ENCODE results near the gene TMEM200B. TPM values are rescaled to one million over a fixed set of nuclear protein-coding genes. Genes with fewer than 3 reads are reported as not detected.

TMEM200B gene
- total RNA-seq, 2 experiments from 2014 or later = not detected

DNA sequence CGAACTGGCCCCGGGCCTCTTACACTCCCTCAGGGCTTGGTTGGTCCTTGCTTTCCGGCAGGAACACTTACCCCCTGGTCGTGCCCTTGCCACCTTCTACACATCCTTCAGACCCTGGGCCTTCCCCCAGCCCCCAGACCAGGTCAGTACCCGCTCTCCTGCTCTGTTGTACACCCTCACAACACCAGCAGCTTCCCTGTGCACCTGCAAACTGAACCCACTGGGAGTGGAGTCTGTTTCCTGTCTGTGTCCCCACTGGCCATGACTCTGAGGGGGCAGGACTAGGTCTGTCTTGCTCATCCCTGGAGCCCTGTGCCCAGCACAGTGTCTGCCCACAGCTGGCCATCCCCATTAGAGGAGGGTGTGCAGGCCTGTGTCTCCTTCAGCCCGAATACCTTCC lies 2.1 kb upstream of the TMEM200B start:
- POLR2A ChIA-PET = no interaction called here
- no peak for ATAC-seq (ENCODE audit: low read depth)
- H3K27me3 Mint-ChIP-seq = peaks cover 29% of the 10 kb centered on the region
- no peaks in the 10 kb centered on the region for H3K36me3 Mint-ChIP-seq
- H3K4me1 Mint-ChIP-seq = peaks cover 9% of the 10 kb centered on the region
- no peak overlapping the region for H3K27ac Mint-ChIP-seq
- DNase-seq = no peak
- H3K9me3 Mint-ChIP-seq = no peaks in the 10 kb centered on the region
- H3K4me3 Mint-ChIP-seq = peak overlapping the region; percentile 80

DNA sequence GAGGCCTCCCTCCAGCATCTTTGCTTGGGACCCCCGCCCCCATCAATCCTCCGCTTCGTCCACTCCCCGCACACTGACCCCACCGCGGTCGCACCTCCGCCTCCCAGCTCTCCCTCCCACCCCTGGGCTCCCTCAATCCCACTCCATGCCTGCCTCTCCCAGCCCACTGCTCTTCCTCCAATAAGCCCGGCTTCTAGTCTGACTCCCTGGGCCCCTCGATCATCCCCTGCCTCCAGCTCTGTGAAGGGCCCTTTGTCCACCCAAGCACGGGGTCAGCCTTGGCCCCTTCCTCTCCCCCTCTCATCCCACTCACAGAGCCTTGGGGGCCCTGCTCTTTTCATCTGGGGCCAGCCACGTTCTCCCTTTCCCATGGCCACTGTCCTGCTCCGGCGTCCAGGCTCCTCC lies 1.5 kb upstream of the TMEM200B start:
- peak overlapping the region; percentile 80 for H3K4me3 Mint-ChIP-seq
- H3K4me1 Mint-ChIP-seq = peaks cover 9% of the 10 kb centered on the region
- no peaks in the 10 kb centered on the region for H3K36me3 Mint-ChIP-seq
- no peak for DNase-seq
- H3K9me3 Mint-ChIP-seq = no peaks in the 10 kb centered on the region
- POLR2A ChIA-PET = interaction anchor here (0.8 kb wide), 1 partner anchor 77 kb away, joined by 3 read pairs; no protein-coding TSS in a partner anchor
- H3K27me3 Mint-ChIP-seq = peaks cover 30% of the 10 kb centered on the region
- no peak for ATAC-seq (ENCODE audit: low read depth)
- peak overlapping the region; percentile 25 for H3K27ac Mint-ChIP-seq

DNA sequence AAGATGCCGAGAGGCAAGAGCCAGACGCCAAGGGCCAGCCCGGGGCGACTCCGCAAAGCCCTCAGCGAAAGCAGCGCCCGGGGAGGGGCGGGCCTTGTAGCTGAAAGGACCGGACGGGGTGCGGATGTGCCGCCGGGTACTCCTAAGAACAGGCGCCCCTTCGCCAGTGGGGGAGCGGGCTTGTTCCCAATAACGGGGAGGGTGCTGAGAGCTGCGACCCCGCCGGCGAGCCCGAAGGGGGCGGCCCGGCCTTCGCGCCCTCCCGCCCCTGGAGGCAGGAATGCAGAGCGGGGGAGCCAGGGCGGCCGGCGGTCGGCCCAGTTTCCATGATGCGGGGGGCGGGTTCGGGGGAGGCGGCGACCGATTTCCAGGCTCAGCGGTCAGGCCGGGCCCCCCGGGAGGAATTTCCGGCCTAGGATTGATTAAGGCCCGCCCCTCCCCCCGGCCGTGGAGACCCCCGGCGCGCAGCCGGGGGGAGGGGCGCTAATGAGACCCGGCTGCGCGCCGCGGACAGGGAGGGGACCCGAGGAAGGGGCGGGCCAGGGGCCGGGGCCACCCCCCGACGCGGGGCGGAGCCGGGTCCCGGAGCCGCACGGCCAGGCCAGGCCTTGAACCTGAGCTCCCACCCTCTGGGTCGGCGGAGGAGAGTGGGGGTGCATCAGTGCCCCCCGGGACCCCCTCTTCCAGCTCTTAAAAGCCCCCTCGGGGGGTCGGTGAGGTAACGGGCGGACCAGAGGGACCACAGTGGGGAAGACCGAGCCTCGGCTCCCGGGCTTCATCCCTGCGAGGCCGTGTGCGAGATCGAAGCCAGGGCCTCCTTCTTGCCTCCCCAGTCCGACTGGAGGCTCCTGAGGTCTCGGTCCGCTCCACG lies 898 bp upstream of the TMEM200B start:
- ATAC-seq (ENCODE audit: low read depth) (peak; percentile 57), DNase-seq (peak; percentile 77)
- Mint-ChIP-seq H3K27me3 (peaks cover 30% of the 10 kb centered on the region), H3K27ac (no peak overlapping the region), H3K9me3 (no peaks in the 10 kb centered on the region), H3K4me1 (peaks cover 9% of the 10 kb centered on the region), H3K4me3 (peak overlapping the region; percentile 76), H3K36me3 (no peaks in the 10 kb centered on the region)
- POLR2A ChIA-PET = interaction anchor here (0.8 to 2.6 kb wide), 3 partner anchors 57 to 476 kb away, joined by 3 to 8 read pairs (median 5); partner anchors contain the start of gene SRSF4

DNA sequence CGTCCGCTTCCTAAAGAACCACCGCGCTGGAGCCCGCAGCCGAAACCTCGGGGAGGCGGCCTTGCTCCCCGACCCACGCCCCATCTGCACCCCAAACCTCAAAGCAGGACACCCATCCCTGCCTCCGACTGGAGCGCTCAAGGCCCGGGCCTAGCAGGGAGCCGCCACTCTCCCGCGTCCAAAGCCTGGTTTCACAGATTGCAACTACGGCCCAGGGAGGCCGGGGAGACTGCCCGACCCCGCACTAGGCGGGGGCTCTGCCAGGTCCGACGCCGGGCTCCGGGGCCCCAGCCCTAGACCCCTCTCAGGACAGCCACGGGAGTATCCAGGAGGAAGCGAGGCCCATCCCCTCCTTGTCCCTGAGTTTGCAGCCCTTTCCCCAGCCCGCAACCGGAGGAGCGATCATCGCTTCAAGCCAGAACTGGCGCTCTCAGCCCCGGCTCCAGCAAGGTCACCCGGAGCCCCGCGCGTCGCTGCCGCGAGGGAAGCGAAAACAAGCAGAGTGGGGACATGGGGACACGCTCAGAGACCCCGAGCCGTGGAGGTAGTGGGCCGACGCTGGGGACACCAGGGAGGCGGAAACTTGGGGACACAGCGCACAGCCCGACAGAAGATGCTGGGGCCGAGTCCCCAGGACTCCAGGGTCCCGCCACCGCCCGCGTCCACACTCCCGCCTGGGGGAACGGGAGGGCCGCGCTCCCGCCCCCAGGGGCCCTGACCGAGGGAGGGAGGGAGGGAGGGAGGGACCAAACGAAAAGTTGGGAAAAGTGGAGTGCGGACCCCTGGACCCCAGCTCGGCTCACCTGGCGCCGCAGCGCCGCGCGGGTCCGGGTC lies 433 bp downstream of the TMEM200B start:
- peaks cover 30% of the 10 kb centered on the region for H3K27me3 Mint-ChIP-seq
- POLR2A ChIA-PET = interaction anchor here (1.1 to 2.6 kb wide), 2 partner anchors 58 to 474 kb away, joined by 5 to 8 read pairs; partner anchors contain the start of gene SRSF4
- H3K4me3 Mint-ChIP-seq = peak overlapping the region; percentile 60
- ATAC-seq (ENCODE audit: low read depth) (no peak), DNase-seq (peak; percentile 52)
- H3K4me1 Mint-ChIP-seq = peaks cover 9% of the 10 kb centered on the region
- no peak overlapping the region for H3K27ac Mint-ChIP-seq
- no peaks in the 10 kb centered on the region for H3K36me3 Mint-ChIP-seq
- no peaks in the 10 kb centered on the region for H3K9me3 Mint-ChIP-seq

DNA sequence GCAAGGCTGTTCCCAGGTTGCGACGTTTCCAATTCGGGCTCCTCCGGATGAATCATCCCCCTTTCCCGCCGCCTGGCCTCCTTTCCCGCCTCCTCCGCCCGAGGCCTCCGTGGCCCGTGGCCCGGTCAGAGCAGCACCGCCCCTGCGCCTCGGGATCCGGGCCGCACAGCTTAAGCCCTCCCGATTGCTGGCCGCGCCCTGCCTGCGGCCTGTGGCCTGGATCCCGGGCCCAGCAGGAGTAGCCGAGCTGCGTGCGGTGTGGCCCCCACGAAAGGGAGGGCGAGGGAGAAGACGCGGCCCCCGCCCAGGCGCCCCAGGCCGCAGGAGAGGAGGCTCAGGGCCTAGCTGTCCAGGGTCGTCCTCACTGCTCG lies 1.0 kb downstream of the TMEM200B start:
- Mint-ChIP-seq H3K4me1 (peaks cover 9% of the 10 kb centered on the region), H3K27ac (no peak overlapping the region), H3K27me3 (peaks cover 30% of the 10 kb centered on the region), H3K9me3 (no peaks in the 10 kb centered on the region), H3K4me3 (peak overlapping the region; percentile 47), H3K36me3 (no peaks in the 10 kb centered on the region)
- DNase-seq (no peak), ATAC-seq (ENCODE audit: low read depth) (no peak)
- POLR2A ChIA-PET = interaction anchor here (0.5 to 2.6 kb wide), 3 partner anchors 59 to 474 kb away, joined by 3 to 8 read pairs (median 3); partner anchors contain the start of genes RNU11 and SRSF4

DNA sequence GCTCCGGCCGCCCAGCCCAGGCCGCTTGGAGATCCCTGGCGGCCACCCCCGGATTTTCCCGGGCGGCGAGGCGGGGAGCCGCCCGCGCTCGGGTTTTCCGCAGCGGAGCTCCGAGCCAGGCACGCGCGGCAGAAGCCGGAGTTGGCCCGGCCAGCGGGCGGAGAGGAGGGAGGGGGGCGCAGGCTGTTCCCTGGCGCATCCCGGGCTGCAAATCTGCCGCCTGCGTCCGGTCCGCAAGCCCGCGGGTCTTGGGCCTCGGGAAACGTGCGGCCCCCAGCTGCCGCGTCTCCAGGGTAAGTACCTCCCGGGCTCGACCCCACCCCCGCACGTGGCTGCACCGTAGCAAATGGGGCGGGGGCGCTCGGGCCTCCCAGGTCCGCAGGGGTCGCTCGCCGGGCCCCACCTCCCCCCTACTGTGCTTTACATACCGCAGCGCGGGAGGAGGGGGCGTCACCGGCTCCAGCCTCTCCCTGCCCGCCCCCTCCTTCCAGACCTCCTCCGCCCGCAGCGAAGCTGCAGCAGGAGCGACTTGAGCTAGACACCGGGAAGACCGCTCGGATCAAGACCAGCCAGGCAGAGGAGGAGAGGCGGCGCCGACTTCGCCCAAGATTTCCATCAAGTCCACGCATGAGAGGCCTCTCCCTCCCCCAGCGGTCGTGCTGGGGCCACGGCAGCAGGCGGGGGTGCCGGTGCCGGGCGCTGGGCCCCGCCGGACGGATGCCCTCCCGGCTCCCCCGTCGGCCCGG lies 1.6 kb downstream of the TMEM200B start:
- Mint-ChIP-seq H3K36me3 (no peaks in the 10 kb centered on the region), H3K4me3 (no peak overlapping the region), H3K27me3 (peaks cover 30% of the 10 kb centered on the region), H3K9me3 (no peaks in the 10 kb centered on the region), H3K27ac (no peak overlapping the region), H3K4me1 (peaks cover 9% of the 10 kb centered on the region)
- DNase-seq = peak; percentile 46
- ATAC-seq (ENCODE audit: low read depth) = no peak
- POLR2A ChIA-PET = interaction anchor here (0.5 to 2.6 kb wide), 4 partner anchors 60 to 474 kb away, joined by 3 to 8 read pairs (median 3); partner anchors contain the start of genes RNU11 and SRSF4

DNA sequence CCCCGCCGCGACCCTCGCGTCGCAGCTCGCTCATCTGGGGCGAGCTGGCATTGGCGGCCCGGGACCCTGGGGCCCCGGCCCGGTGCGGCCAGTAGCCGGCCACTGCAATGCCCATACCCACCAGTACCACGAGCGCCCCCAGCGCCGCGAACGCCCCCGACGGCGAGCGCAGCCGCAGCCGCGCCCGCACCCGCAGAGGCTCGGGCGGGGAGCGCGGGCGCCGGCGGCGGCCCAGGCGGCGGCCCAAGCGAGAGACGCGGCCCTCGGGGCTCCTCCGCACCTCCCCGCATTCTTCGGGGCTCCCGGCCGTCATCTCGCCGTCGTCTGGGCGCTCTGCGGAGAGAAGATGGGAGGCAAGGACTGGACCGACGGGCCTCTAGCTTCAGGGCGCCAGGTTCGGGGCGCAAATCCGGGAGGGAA lies 2.2 kb downstream of the TMEM200B start:
- no peaks in the 10 kb centered on the region for H3K9me3 Mint-ChIP-seq
- no peak overlapping the region for H3K4me3 Mint-ChIP-seq
- no peak for DNase-seq
- H3K36me3 Mint-ChIP-seq = no peaks in the 10 kb centered on the region
- H3K27me3 Mint-ChIP-seq = peaks cover 26% of the 10 kb centered on the region
- peaks cover 9% of the 10 kb centered on the region for H3K4me1 Mint-ChIP-seq
- POLR2A ChIA-PET = interaction anchor here (1.0 to 1.5 kb wide), 3 partner anchors 8 to 76 kb away, joined by 3 read pairs; no protein-coding TSS in a partner anchor
- no peak overlapping the region for H3K27ac Mint-ChIP-seq
- ATAC-seq (ENCODE audit: low read depth) = no peak

DNA sequence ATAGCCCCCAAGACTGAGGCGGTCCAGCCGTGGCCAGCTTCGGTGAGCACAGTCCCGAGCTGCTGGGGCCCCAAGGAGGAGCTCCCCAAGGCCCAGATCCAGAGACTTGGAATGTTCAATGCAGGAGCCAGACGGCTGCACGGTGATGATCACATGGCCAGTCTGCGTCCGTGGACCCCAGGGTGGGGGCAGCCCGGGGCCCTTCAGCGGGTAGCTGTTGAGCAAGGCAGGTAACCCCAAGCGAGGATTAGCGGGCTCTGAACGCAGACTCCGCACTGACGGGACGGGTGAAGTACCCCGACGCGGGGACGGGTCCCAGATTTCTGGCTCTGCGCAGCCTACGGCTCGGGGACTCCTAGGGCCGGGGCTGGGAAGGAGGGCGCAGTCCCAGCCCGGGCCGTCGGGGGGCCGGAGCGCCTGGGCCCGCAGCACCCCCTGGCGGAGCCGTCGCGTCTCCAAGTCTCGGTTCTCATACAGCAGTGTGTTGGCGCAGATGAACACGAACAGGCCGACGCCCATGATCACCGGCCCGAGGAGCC lies 2.7 kb downstream of the TMEM200B start:
- Mint-ChIP-seq H3K9me3 (no peaks in the 10 kb centered on the region), H3K27me3 (peaks cover 23% of the 10 kb centered on the region), H3K4me3 (no peak overlapping the region), H3K36me3 (no peaks in the 10 kb centered on the region), H3K27ac (no peak overlapping the region), H3K4me1 (peaks cover 9% of the 10 kb centered on the region)
- POLR2A ChIA-PET = interaction anchor here (1.0 to 1.5 kb wide), 3 partner anchors 9 to 77 kb away, joined by 3 read pairs; no protein-coding TSS in a partner anchor
- ATAC-seq (ENCODE audit: low read depth) (peak; percentile 76), DNase-seq (peak; percentile 81)

DNA sequence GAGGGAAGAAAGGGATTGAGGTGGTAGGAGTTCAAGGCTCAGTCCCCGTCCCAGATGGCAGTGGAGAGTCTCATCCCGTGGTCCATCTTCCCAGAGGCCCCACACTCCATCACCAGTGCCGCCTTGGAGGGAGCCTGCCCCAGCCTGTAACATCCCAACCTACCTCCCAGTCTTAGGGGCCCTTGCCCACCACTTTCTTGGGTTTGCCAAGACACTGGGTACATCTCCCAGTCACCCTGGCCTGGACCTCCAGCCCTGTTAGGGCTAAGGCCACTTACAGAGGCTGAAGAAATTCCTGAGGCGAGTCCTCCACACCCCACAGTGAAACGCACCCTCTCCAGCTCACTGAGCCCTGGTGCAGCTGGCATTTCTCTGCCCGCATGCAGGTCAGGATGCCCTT lies 3.3 kb downstream of the TMEM200B start:
- DNase-seq = no peak
- no peak for ATAC-seq (ENCODE audit: low read depth)
- no peaks in the 10 kb centered on the region for H3K9me3 Mint-ChIP-seq
- H3K4me3 Mint-ChIP-seq = no peak overlapping the region
- H3K4me1 Mint-ChIP-seq = peaks cover 3% of the 10 kb centered on the region
- POLR2A ChIA-PET = interaction anchor here (1.0 to 1.5 kb wide), 2 partner anchors 10 to 24 kb away, joined by 3 read pairs; no protein-coding TSS in a partner anchor
- peaks cover 17% of the 10 kb centered on the region for H3K27me3 Mint-ChIP-seq
- no peaks in the 10 kb centered on the region for H3K36me3 Mint-ChIP-seq
- no peak overlapping the region for H3K27ac Mint-ChIP-seq

DNA sequence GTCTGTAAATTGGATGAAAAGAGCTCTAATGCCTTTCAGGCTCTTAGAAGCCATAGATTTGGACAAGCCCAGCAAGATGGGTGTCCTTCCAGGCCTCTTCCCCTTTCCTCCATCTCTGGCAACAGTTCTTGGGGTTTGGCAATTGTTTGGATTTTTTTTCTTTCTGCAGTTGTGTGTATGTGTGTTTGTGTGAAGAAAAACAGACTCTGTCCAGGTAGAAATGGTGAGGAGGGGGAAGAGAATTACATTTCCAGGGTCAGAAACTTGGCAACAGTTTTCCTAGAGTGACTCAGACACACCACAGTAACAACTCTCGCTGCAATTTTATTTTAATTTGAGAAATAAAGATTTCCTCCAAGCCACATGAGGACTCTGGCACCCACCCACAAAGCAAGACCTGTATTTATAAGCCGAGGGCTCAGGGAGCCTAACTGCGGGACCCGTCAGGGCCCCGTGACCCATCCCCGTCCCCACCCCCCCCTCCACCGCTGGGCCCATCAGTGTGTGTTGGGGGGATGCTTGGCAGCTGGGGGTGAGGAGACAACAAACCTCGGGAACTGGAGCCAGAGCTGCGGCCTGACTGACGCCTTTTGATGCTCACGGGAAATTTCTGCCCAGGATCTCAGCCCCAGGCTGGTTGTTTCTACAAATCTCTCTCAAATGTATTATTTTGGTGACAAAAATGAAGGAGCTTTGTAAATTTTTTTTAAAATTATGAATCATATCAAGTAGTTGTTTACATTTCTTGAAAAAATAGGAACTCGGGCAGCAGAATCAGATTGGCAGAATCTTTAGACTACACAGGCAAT lies 4.4 kb downstream of the TMEM200B start:
- no peaks in the 10 kb centered on the region for H3K9me3 Mint-ChIP-seq
- no peak overlapping the region for H3K27ac Mint-ChIP-seq
- H3K36me3 Mint-ChIP-seq = peaks cover 1% of the 10 kb centered on the region
- POLR2A ChIA-PET = no interaction called here
- peaks cover 2% of the 10 kb centered on the region for H3K4me1 Mint-ChIP-seq
- no peak overlapping the region for H3K4me3 Mint-ChIP-seq
- peaks cover 12% of the 10 kb centered on the region for H3K27me3 Mint-ChIP-seq
- DNase-seq = no peak
- ATAC-seq (ENCODE audit: low read depth) = no peak

DNA sequence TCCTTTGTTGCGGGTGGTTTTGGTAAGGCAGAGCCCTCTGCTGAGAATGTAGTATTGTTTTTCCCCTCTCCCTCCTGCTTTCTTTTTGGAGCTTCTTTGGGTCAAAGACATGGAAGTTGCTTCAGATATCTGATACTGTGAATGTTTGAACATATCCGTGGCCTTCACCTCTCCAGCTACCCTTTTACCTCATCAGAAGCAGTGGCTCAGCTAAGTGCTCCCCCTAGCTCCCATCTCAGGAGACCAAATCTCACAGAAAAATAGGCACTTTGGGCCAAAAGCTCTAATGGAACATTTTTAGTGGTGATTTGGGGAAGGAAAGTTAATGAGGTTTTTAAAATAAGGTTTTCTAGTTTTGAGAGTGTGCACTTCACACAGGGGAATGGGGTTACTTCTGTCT lies 6.3 kb downstream of the TMEM200B start:
- Mint-ChIP-seq H3K4me3 (no peak overlapping the region), H3K9me3 (no peaks in the 10 kb centered on the region), H3K4me1 (peaks cover 2% of the 10 kb centered on the region), H3K27me3 (peaks cover 5% of the 10 kb centered on the region), H3K36me3 (peaks cover 1% of the 10 kb centered on the region), H3K27ac (no peak overlapping the region)
- DNase-seq = no peak
- POLR2A ChIA-PET = no interaction called here
- ATAC-seq (ENCODE audit: low read depth) = no peak

DNA sequence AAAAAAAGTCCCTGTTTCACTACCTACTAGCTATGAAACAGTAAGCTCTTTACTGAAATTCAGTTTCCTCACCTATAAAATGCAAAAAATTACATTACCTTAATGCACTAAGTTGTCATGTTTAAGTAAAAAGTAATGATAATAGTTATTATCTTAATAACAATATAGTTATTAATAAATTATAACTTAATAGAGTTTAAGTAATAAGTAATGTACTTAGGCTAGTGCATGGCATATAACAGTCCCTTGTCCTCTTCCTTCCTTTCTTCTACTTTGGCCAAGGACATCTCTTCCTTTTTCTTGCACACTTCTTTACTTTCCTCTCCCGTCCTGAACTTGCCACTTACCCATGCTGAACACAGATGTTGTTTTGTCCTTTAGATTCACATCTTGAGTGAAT lies 9.0 kb downstream of the TMEM200B start:
- H3K4me1 Mint-ChIP-seq = peaks cover 2% of the 10 kb centered on the region
- H3K27me3 Mint-ChIP-seq = no peaks in the 10 kb centered on the region
- ATAC-seq (ENCODE audit: low read depth) = no peak
- DNase-seq = no peak
- POLR2A ChIA-PET = no interaction called here
- no peaks in the 10 kb centered on the region for H3K9me3 Mint-ChIP-seq
- no peak overlapping the region for H3K27ac Mint-ChIP-seq
- no peak overlapping the region for H3K4me3 Mint-ChIP-seq
- peaks cover 5% of the 10 kb centered on the region for H3K36me3 Mint-ChIP-seq
